HCT116 (cell line): ENCODE data around the gene CCNL2. TPM values are rescaled to one million over a fixed set of nuclear protein-coding genes. Genes with fewer than 3 reads are reported as not detected.

Experiments
- ATAC-seq: fragments of 200-7000 bp; cut with Tn5 transposase; 2 replicates; pipeline ENCODE4 v1.9.1; 2020; ENCODE audit warnings: mild to moderate bottlenecking, moderate library complexity
- BruUV-seq: library from RNA; stranded (reverse); fragments of 400-500 nt; replicated peaks from 2 replicates; lab custom pipeline; 2021; lab: Mats Ljungman, UMichigan
- CTCF ChIA-PET: fragments of 300-600 bp; sonication (Branson Sonifier 250); formaldehyde crosslinking; loops from one replicate; lab custom pipeline; 2021; ENCODE audit warnings: antibody characterized with exemption; lab: Charles Lee
- POLR2A ChIA-PET: fragments of 300-600, 350-600 bp; sonication (Branson Sonifier 250); formaldehyde crosslinking; loops from one replicate; lab custom pipeline; 2021; ENCODE audit warnings: antibody characterized with exemption; lab: Charles Lee
- RAD21 ChIA-PET, 2 experiments: fragments of 300-600 bp; sonication (Branson Sonifier 250); formaldehyde crosslinking; loops; one replicate each; lab custom pipeline; 2023; ENCODE audit warnings: low total read pairs in 2 of 2; ENCODE audit not compliant: uncharacterized antibody in 2 of 2, unreplicated experiment in 2 of 2, low non-redundant PET in 1 of 2; lab: Charles Lee
- DNase-seq: peaks from one replicate; pipeline ENCODE4 v3.0.0-alpha.2; 2010; ENCODE audit warnings: low read depth, low spot score
- H2AFZ ChIP-seq: fragments of 200-600 bp; shearing (Covaris generic), sonication (generic); 2 replicates; pipeline ENCODE4 v1.6.1; 2017; ENCODE audit warnings: low read depth, mixed run types, mixed read lengths, antibody characterized with exemption, low read length; ENCODE audit not compliant: poor library complexity, severe bottlenecking
- H3K27ac ChIP-seq: 2 replicates; pipeline ENCODE4 v1.5.1; 2012; ENCODE audit warnings: low read depth, low read length
- H3K27me3 ChIP-seq: fragments of 200-600 bp; sonication (generic); 2 replicates; pipeline ENCODE4 v1.6.1; 2016; ENCODE audit warnings: mixed run types, low read length, mixed read lengths; ENCODE audit not compliant: insufficient read depth
- H3K36me3 ChIP-seq, 2 experiments: fragments of 200-500 bp in 1 of 2; fragments of 200-600 bp in 1 of 2; sonication (Bioruptor generic) in 1 of 2; sonication (generic) in 1 of 2; 2 replicates each; pipeline versions ENCODE4 v1.5.1 to v1.6.1; 2014 to 2016; ENCODE audit warnings: low read length in 2 of 2, inconsistent platforms in 1 of 2, mixed read lengths in 1 of 2, mixed run types in 1 of 2; ENCODE audit not compliant: insufficient read depth in 2 of 2, control insufficient read depth in 1 of 2
- H3K4me1 ChIP-seq, 2 experiments: fragments of 200-600 bp in 1 of 2; sonication (generic) in 1 of 2; 2 replicates each; pipeline versions ENCODE4 v1.5.1 to v1.6.1; 2012 to 2017; ENCODE audit warnings: low read length in 2 of 2, inconsistent platforms in 1 of 2, mild to moderate bottlenecking in 1 of 2, mixed read lengths in 1 of 2, mixed run types in 1 of 2, moderate library complexity in 1 of 2; ENCODE audit not compliant: insufficient read depth in 2 of 2, control insufficient read depth in 1 of 2
- H3K4me2 ChIP-seq: fragments of 200-600 bp; sonication (generic); 2 replicates; pipeline ENCODE4 v1.6.1; 2017; ENCODE audit warnings: mixed run types, low read length, mixed read lengths
- H3K4me3 ChIP-seq, 2 experiments: fragments of 200-600 bp in 1 of 2; sonication (generic) in 1 of 2; replicated peaks in 1 of 2; 2 replicates each; pipeline ENCODE4 v1.5.1; 2011 to 2016; ENCODE audit warnings: low read length in 2 of 2, control low read depth in 1 of 2, low read depth in 1 of 2, mild to moderate bottlenecking in 1 of 2, mixed read lengths in 1 of 2, mixed run types in 1 of 2
- H3K79me2 ChIP-seq: fragments of 200-600 bp; sonication (generic); 2 replicates; pipeline ENCODE4 v1.6.1; 2017; ENCODE audit warnings: mild to moderate bottlenecking, mixed run types, low read length, moderate library complexity, mixed read lengths; ENCODE audit not compliant: insufficient read depth
- H3K9ac ChIP-seq: fragments of 200-600 bp; sonication (generic); 2 replicates; pipeline ENCODE4 v1.6.1; 2016; ENCODE audit warnings: low read length, mixed read lengths
- H3K9me2 ChIP-seq: fragments of 200-600 bp; sonication (generic), shearing (Covaris generic); 2 replicates; pipeline ENCODE4 v1.6.1; 2017; ENCODE audit warnings: mixed run types, mild to moderate bottlenecking, moderate library complexity; ENCODE audit not compliant: insufficient read depth
- H3K9me3 ChIP-seq, 2 experiments: fragments of 200-500 bp in 1 of 2; fragments of 200-600 bp in 1 of 2; sonication (Bioruptor generic) in 1 of 2; sonication (generic) in 1 of 2; 2 replicates each; pipeline ENCODE4 v1.6.1; 2014 to 2017; ENCODE audit warnings: low read length in 2 of 2, mixed read lengths in 2 of 2, inconsistent platforms in 1 of 2, low read depth in 1 of 2, mild to moderate bottlenecking in 1 of 2, mixed run types in 1 of 2, moderate library complexity in 1 of 2; ENCODE audit not compliant: control insufficient read depth in 1 of 2, insufficient read depth in 1 of 2
- H4K20me1 ChIP-seq: fragments of 200-600 bp; sonication (generic), shearing (Covaris generic); 2 replicates; pipeline ENCODE4 v1.6.1; 2017; ENCODE audit warnings: mixed run types, mild to moderate bottlenecking, moderate library complexity; ENCODE audit not compliant: insufficient read depth
- ELF1 ChIP-seq: IDR thresholded peaks from 2 replicates; pipeline ENCODE4 v1.6.1; 2012; ENCODE audit warnings: low read depth, borderline replicate concordance
- EZH2 ChIP-seq: fragments of 200-600 bp; sonication (generic); IDR thresholded peaks from 2 replicates; pipeline ENCODE4 v1.6.1; 2017; ENCODE audit warnings: antibody characterized with exemption, mixed run types
- EZH2phosphoT487 ChIP-seq: fragments of 200-600 bp; IDR thresholded peaks from 2 replicates; pipeline ENCODE4 v1.6.1; 2018; ENCODE audit warnings: antibody characterized with exemption, borderline replicate concordance
- FOSL1 ChIP-seq: IDR thresholded peaks from 2 replicates; pipeline ENCODE4 v1.6.1; 2012; ENCODE audit warnings: low read depth
- POLR2A ChIP-seq: IDR thresholded peaks from 2 replicates; pipeline ENCODE4 v1.7.0; 2011; ENCODE audit warnings: borderline replicate concordance; ENCODE audit not compliant: insufficient read depth, insufficient read length; ENCODE audit errors: extremely low read depth
- POLR2AphosphoS5 ChIP-seq: IDR thresholded peaks from 2 replicates; pipeline ENCODE4 v1.6.1; 2011; ENCODE audit warnings: mild to moderate bottlenecking, low read depth, low read length, moderate library complexity
- REST ChIP-seq: IDR thresholded peaks from 2 replicates; pipeline ENCODE4 v1.6.1; 2012; ENCODE audit warnings: low read depth
- SIN3A ChIP-seq: IDR thresholded peaks from 2 replicates; pipeline ENCODE4 v1.6.1; 2012; ENCODE audit warnings: low read depth
- SP1 ChIP-seq: IDR thresholded peaks from 2 replicates; pipeline ENCODE4 v1.6.1; 2012; ENCODE audit warnings: low read depth
- SRF ChIP-seq: IDR thresholded peaks from 2 replicates; pipeline ENCODE4 v1.6.1; 2012; ENCODE audit warnings: low read depth
- ZBTB33 ChIP-seq: IDR thresholded peaks from 2 replicates; pipeline ENCODE4 v1.6.1; 2011; ENCODE audit warnings: mild to moderate bottlenecking, low read length, moderate library complexity; ENCODE audit not compliant: insufficient replicate concordance; ENCODE audit errors: extremely low read depth
- ZFX ChIP-seq: fragments of 450-650 bp; IDR thresholded peaks from 2 replicates; pipeline ENCODE4 v1.6.1; 2017
- ZNF274 ChIP-seq: fragments of 200-500 bp; sonication (Bioruptor generic); IDR thresholded peaks from 2 replicates; pipeline ENCODE4 v1.6.1; 2014; ENCODE audit warnings: mild to moderate bottlenecking, low read depth, low read length, inconsistent platforms
- intact Hi-C: fragments of 100-400 bp; cut with micrococcal nuclease; formaldehyde crosslinking; loops from 2 replicates; pipeline ENCODE4 v1.10.0; 2022
- total RNA-seq: library from RNA; stranded (reverse); gene quantifications from one replicate; pipeline ENCODE4 v1.2.1, GENCODE V29; 2021; ENCODE audit not compliant: unreplicated experiment

CCNL2 gene
- total RNA-seq, 1 experiment from 2014 or later, result 173 TPM

GRCh38 chr1:1434131-1434823 lies 35.1 kb upstream of the CCNL2 start:
- no peak for DNase-seq
- no TSS peak for BruUV-seq
- H3K4me3 ChIP-seq, result peak overlapping the region; percentile 80 to 92
- no peaks in the 10 kb centered on the region for H3K9me2 ChIP-seq
- RAD21 ChIA-PET, result interaction anchor here (1.2 to 1.4 kb wide), 2 partner anchors 9 to 28 kb away, joined by 3 read pairs; no protein-coding TSS in a partner anchor
- H3K27me3 ChIP-seq, result no peaks in the 10 kb centered on the region
- H3K27ac ChIP-seq, result peak overlapping the region; percentile 99
- no peaks in the 10 kb centered on the region for H4K20me1 ChIP-seq
- CTCF ChIA-PET, result no interaction called here
- no peak for TF ChIP-seq ZFX
- TF ChIP-seq REST, result no peak
- TF ChIP-seq, all 23 proteins: peak for 0
- peak; percentile 15 for ATAC-seq
- H3K9me3 ChIP-seq, result no peaks in the 10 kb centered on the region
- POLR2A ChIA-PET, result interaction anchor here (0.9 to 1.5 kb wide), 3 partner anchors 10 to 59 kb away, joined by 3 to 5 read pairs (median 3); partner anchors contain the start of genes AURKAIP1 and CCNL2
- peak overlapping the region; percentile 99 for H3K4me2 ChIP-seq
- peaks cover 33% of the 10 kb centered on the region; the same call in 1 of the 2 replicates for H3K79me2 ChIP-seq
- no peaks in the 10 kb centered on the region for H3K36me3 ChIP-seq
- H2AFZ ChIP-seq, result no peak overlapping the region
- H3K9ac ChIP-seq, result peak overlapping the region; percentile 88
- peaks cover 45 to 67% of the 10 kb centered on the region in 2 experiments for H3K4me1 ChIP-seq
- intact Hi-C loops, result no loop called here

GRCh38 chr1:1433804-1434130 lies 34.6 kb upstream of the CCNL2 start:
- H3K4me1 ChIP-seq, result peaks cover 45 to 67% of the 10 kb centered on the region in 2 experiments
- peak overlapping the region; percentile 99 for H3K27ac ChIP-seq
- intact Hi-C loops, result loop anchor here (2.0 kb wide), 1 partner anchor 27 kb away; the partner anchor contains the start of gene MRPL20
- H3K9me2 ChIP-seq, result no peaks in the 10 kb centered on the region
- CTCF ChIA-PET, result interaction anchor here (1.1 kb wide), 1 partner anchor 58 kb away, joined by 4 read pairs; the partner anchor contains the start of gene AURKAIP1
- no peaks in the 10 kb centered on the region for H3K9me3 ChIP-seq
- TF ChIP-seq SIN3A, result no peak
- no peak for TF ChIP-seq SP1
- no peak for TF ChIP-seq ELF1
- no peak for TF ChIP-seq EZH2phosphoT487
- peak; percentile 13; the same call in 1 of the 2 replicates for TF ChIP-seq POLR2AphosphoS5
- TF ChIP-seq ZFX, result 0 out of 2 replicates have a peak, but pooled peaks have one; percentile 34
- no peak for TF ChIP-seq EZH2
- TF ChIP-seq SRF, result no peak
- TF ChIP-seq ZBTB33, result no peak
- no peak for TF ChIP-seq POLR2A
- TF ChIP-seq ZNF274, result no peak
- TF ChIP-seq FOSL1, result no peak
- POLR2A ChIA-PET, result interaction anchor here (0.9 to 1.5 kb wide), 4 partner anchors 10 to 58 kb away, joined by 3 to 5 read pairs (median 3); partner anchors contain the start of genes AURKAIP1 and CCNL2
- RAD21 ChIA-PET, result interaction anchor here (1.2 to 1.4 kb wide), 2 partner anchors 9 to 28 kb away, joined by 3 read pairs; no protein-coding TSS in a partner anchor
- H3K79me2 ChIP-seq, result peaks cover 33% of the 10 kb centered on the region; the same call in 1 of the 2 replicates
- peak overlapping the region; percentile 99 for H3K4me2 ChIP-seq
- ATAC-seq (peak; percentile 23), DNase-seq (peak; percentile 56)
- H3K9ac ChIP-seq, result peak overlapping the region; percentile 88
- H3K4me3 ChIP-seq, result peak overlapping the region; percentile 80 to 92
- BruUV-seq, result no TSS peak
- no peak overlapping the region for H2AFZ ChIP-seq
- no peaks in the 10 kb centered on the region for H3K36me3 ChIP-seq
- no peaks in the 10 kb centered on the region for H4K20me1 ChIP-seq
- H3K27me3 ChIP-seq, result no peaks in the 10 kb centered on the region
